ENCODE results near the gene COPS2.
"Not testable (repeated sequence)": the region's sequence is repeated elsewhere in the genome, so short reads cannot be mapped to it uniquely, and the experiment has no call there.

Gene COPS2

GRCh38 chr15:49103002-49103401, 52.4 kb downstream of the COPS2 start:
- no peak for DNase-seq (ENCODE audit: low read depth)

DNA sequence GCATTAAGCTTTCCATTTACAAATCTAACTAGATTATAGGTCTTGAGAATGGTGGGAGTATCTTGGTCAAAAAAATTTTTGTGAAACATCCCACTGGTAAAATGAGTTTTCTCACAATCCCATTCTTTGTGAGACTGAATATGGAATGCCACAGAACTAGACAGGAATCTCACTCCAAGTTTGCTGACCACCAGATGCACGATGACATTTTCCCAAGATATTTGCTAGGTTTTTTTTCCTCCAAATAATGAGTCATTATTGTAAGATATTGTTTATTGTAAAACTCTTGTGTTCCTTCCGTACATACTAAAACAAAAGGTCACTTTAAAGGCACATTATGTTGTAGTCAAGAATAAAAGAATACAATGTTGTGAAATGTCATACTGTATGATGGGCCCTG, 53.9 kb downstream of the COPS2 start:
- DNase-seq (ENCODE audit: low read depth) = no peak

DNA sequence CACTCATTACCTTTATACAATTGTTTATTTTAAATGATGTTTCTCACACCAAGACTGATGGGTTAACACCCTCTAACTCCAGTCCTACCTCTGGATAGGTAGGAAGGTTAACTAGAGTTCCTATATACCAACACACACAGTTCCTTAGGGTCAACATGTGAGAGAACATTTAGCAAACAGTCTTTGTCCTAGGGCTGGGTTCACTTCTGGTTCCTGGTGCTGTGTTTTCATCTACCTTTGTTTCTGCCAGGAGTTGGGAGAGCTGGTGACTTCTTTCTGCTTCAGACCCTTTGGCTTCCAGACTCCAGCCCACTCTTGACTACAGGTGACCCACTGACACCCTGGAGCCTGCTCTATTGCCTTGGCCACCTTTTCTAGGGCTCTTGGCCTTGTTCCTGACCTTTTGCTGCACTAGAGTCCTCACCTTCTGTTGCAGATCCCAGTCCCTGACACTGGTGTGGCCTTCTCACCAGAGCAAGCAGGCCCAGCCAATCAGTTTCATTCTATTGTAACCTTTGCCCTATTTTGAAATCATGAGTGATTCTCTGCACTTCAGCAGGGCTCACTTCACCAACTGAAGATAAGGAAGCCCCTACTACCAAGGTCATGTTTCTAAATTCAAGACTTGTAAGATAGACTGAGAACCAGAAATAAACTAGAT, 59.2 kb downstream of the COPS2 start:
- DNase-seq (ENCODE audit: low read depth) = no peak

- DNase-seq (ENCODE audit: low read depth) = no peak
These were observed 60.5 kb downstream of the COPS2 start for GRCh38 chr15:49094923-49095322.

GRCh38 chr15:49093252-49094105, 61.9 kb downstream of the COPS2 start:
- DNase-seq (ENCODE audit: low read depth) = no peak

DNA sequence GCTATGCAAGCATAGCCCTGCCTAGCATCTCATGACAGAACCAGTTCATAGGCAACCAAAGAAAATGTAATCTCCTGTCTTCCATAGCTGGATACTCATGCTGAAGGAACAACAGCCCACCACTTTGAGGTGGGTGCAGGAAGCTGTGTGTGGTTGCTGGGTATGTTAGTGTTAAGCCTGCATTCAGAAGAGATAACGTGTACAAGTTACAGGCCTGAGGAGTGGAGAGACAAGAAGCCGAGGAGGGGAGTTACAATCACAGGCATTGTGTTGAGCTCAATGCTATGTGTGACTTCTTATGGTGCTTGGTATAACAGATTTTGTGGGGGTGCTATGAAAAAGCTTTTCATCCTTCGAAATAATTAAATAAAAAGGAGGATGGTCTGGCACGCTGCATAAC, 66.4 kb downstream of the COPS2 start:
- no peak for DNase-seq (ENCODE audit: low read depth)

- no peak for DNase-seq (ENCODE audit: low read depth)
These were observed 69.5 kb downstream of the COPS2 start for GRCh38 chr15:49085696-49086459.

- DNase-seq (ENCODE audit: low read depth) = no peak
These were observed 71.2 kb downstream of the COPS2 start for GRCh38 chr15:49084285-49084570.

DNA sequence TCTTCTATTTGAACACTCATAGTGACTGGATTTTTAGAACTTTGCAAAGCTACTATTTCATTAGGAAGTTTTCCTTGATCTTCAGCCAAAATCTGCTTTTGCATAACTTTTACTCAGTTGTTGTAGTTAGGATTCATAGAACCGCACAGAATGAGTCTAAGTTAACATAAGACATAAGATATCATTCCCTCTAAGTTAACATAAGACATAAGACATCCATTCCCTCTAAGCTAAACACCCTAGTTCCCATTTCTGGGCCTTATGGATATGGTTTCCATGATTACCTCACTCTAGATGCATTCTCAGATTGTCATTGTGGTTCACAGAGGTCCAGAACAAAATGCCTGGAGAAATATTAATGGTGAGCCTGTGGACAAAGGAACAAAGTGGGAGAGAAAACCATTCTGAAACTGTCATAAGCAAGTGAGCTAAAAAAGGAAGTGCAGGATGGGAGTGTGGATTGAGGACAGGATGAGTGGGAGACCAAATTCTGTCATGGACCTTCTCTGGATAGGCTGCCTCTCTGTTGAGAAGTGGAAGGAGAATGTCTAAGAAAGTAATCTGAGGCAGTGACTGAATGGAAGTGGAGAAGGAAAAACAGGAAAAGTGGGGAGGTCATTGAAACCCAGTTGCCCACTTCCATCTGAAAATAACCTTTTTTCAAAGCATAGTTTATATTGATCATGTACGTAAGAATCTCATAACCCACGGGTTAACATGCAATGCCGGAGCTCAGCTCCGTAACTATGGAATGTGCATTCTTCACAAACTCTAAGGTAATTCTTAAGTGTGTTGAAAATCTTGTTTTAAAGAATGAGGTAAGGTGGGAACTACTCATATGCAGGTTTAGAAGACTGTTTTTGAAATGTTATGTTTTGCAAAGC, 71.8 kb downstream of the COPS2 start:
- DNase-seq (ENCODE audit: low read depth) = no peak

GRCh38 chr15:49082960-49083359, 72.4 kb downstream of the COPS2 start:
- DNase-seq (ENCODE audit: low read depth) = no peak

- no peak for DNase-seq (ENCODE audit: low read depth)
These were observed 75.9 kb downstream of the COPS2 start for GRCh38 chr15:49079340-49080039.

DNA sequence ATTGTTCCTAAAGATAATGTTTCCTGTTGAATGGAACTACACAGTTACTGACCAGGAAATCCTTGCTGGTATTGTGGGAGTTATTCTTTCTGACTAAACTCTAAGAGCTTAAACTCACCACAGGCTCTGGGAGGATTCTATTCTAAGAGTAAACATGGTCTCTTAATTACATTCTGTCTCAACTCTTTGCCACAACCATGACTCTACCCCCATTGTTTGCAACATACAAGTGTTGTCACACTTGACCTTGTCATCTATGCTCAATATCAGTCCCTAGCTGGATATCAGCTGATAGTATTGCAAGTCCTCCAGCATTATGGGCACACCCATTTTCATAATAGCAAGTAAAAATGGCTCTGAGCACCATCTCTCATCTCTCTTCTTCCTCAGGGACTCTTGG, 79.5 kb downstream of the COPS2 start:
- DNase-seq (ENCODE audit: low read depth) = no peak

GRCh38 chr15:49074589-49075287, 80.7 kb downstream of the COPS2 start:
- not testable (repeated sequence) for DNase-seq (ENCODE audit: low read depth)

All from stimulated activated CD8-positive, alpha-beta memory T cell treated with anti-CD3 and anti-CD28 coated beads, Interleukin-15, amount 100 ng/mL, for 24 hours (primary cell).